Astrocyte (in vitro differentiated cells and primary cell): ENCODE measurements around the gene ABCA3. TPM values are rescaled to one million over a fixed set of nuclear protein-coding genes. Genes with fewer than 3 reads are reported as not detected.
A peak's percentile ranks its signal among the peaks of the same experiment; 100 is the strongest.

Experiments
- DNase-seq: peaks from one replicate; pipeline ENCODE4 v3.0.0-alpha.2; 2010; ENCODE audit warnings: low read depth
- FAIRE-seq: peaks from 2 replicates; lab custom pipeline; 2011; peaks lifted over from hg19 to GRCh38; lab: Jason Lieb, UNC
- H2AFZ ChIP-seq: 2 replicates; pipeline ENCODE4 v1.6.0; 2012; ENCODE audit warnings: low read depth, low read length, inconsistent platforms
- H3K27ac ChIP-seq: 2 replicates; pipeline ENCODE4 v1.5.1; 2011; ENCODE audit warnings: low read depth, low read length, inconsistent platforms
- H3K27me3 ChIP-seq: 2 replicates; pipeline ENCODE4 v1.6.0; 2011; ENCODE audit warnings: low read length, inconsistent platforms; ENCODE audit not compliant: insufficient read depth
- H3K36me3 ChIP-seq: 2 replicates; pipeline ENCODE4 v1.5.1; 2011; ENCODE audit warnings: low read length, inconsistent platforms; ENCODE audit not compliant: insufficient read depth
- H3K4me1 ChIP-seq: 2 replicates; pipeline ENCODE4 v1.5.1; 2011; ENCODE audit warnings: low read length, inconsistent platforms; ENCODE audit not compliant: insufficient read depth
- H3K4me2 ChIP-seq: 2 replicates; pipeline ENCODE4 v1.6.0; 2012; ENCODE audit warnings: low read length, inconsistent platforms
- H3K4me3 ChIP-seq: 2 replicates; pipeline ENCODE4 v1.5.1; 2011; ENCODE audit warnings: low read depth, mild to moderate bottlenecking, low read length, inconsistent platforms; ENCODE audit not compliant: insufficient read depth
- H3K79me2 ChIP-seq: 2 replicates; pipeline ENCODE4 v1.6.0; 2012; ENCODE audit warnings: mild to moderate bottlenecking, low read length, inconsistent platforms; ENCODE audit not compliant: insufficient read depth
- H3K9ac ChIP-seq: 2 replicates; pipeline ENCODE4 v1.6.0; 2012; ENCODE audit warnings: mild to moderate bottlenecking, low read length, inconsistent platforms
- H3K9me3 ChIP-seq: 2 replicates; pipeline ENCODE4 v1.5.1; 2012; ENCODE audit warnings: low read depth, mild to moderate bottlenecking, low read length, inconsistent platforms; ENCODE audit not compliant: insufficient read depth
- H4K20me1 ChIP-seq: 2 replicates; pipeline ENCODE4 v1.6.0; 2012; ENCODE audit warnings: low read length, inconsistent platforms; ENCODE audit not compliant: insufficient read depth
- H3K27ac Mint-ChIP-seq: one replicate; pipeline ENCODE4 v1.8.0; 2021; ENCODE audit warnings: mild to moderate bottlenecking, mixed read lengths; ENCODE audit not compliant: unreplicated experiment
- H3K27me3 Mint-ChIP-seq: one replicate; pipeline ENCODE4 v1.8.0; 2021; ENCODE audit warnings: low read depth, mixed read lengths; ENCODE audit not compliant: unreplicated experiment
- H3K36me3 Mint-ChIP-seq: one replicate; pipeline ENCODE4 v1.8.0; 2021; ENCODE audit warnings: low read depth, mixed read lengths; ENCODE audit not compliant: unreplicated experiment
- H3K4me1 Mint-ChIP-seq: one replicate; pipeline ENCODE4 v1.8.0; 2021; ENCODE audit warnings: low read depth, mixed read lengths; ENCODE audit not compliant: unreplicated experiment
- H3K4me3 Mint-ChIP-seq: one replicate; pipeline ENCODE4 v1.8.0; 2021; ENCODE audit warnings: mild to moderate bottlenecking, moderate library complexity, mixed read lengths; ENCODE audit not compliant: unreplicated experiment
- H3K9me3 Mint-ChIP-seq: one replicate; pipeline ENCODE4 v1.8.0; 2021; ENCODE audit warnings: mild to moderate bottlenecking, mixed read lengths; ENCODE audit not compliant: unreplicated experiment
- CTCF ChIP-seq: IDR thresholded peaks from 2 replicates; pipeline ENCODE4 v1.5.1; 2011; ENCODE audit warnings: low read depth, mild to moderate bottlenecking, inconsistent platforms, low read length, moderate library complexity; ENCODE audit not compliant: insufficient read depth
- EZH2 ChIP-seq: IDR thresholded peaks from 2 replicates; pipeline ENCODE4 v1.6.1; 2012; ENCODE audit warnings: mild to moderate bottlenecking, low read length, inconsistent platforms; ENCODE audit not compliant: insufficient read depth
- total RNA-seq: library from RNA; stranded (reverse); gene quantifications from 2 replicates; pipeline ENCODE4 v1.2.1, GENCODE V29; 2021

Gene ABCA3
- total RNA-seq, 1 donor from 2014 or later: 4.8 TPM

- Mint-ChIP-seq H3K4me1 (peaks cover 2% of the 10 kb centered on the region), H3K4me3 (no peak overlapping the region), H3K36me3 (no peaks in the 10 kb centered on the region), H3K27ac (no peak overlapping the region), H3K27me3 (peaks cover 3% of the 10 kb centered on the region), H3K9me3 (peaks cover 6% of the 10 kb centered on the region)
- Histone ChIP-seq H2AFZ (peak overlapping the region; percentile 4), H3K27ac (no peak overlapping the region), H3K4me1 (no peaks in the 10 kb centered on the region), H4K20me1 (no peaks in the 10 kb centered on the region), H3K36me3 (no peaks in the 10 kb centered on the region), H3K9ac (no peak overlapping the region), H3K9me3 (peaks cover 5% of the 10 kb centered on the region), H3K4me2 (no peak overlapping the region), H3K27me3 (no peaks in the 10 kb centered on the region), H3K4me3 (no peak overlapping the region), H3K79me2 (no peaks in the 10 kb centered on the region)
- FAIRE-seq: no peak
- DNase-seq: peak; percentile 40
- TF ChIP-seq EZH2 (no peak), CTCF (no peak)
Observed at GRCh38 chr16:2385190-2385836, 44.8 kb upstream of the ABCA3 start.

- peaks cover 7% of the 10 kb centered on the region for H3K27me3 Mint-ChIP-seq
- Histone ChIP-seq H3K36me3 (no peaks in the 10 kb centered on the region), H2AFZ (no peak overlapping the region), H3K9me3 (peaks cover 5% of the 10 kb centered on the region), H3K27me3 (peaks cover 2% of the 10 kb centered on the region), H4K20me1 (no peaks in the 10 kb centered on the region), H3K4me1 (no peaks in the 10 kb centered on the region), H3K4me2 (no peak overlapping the region), H3K27ac (no peak overlapping the region), H3K79me2 (no peaks in the 10 kb centered on the region), H3K9ac (no peak overlapping the region), H3K4me3 (no peak overlapping the region)
- no peaks in the 10 kb centered on the region for H3K36me3 Mint-ChIP-seq
- H3K4me1 Mint-ChIP-seq: peaks cover 2% of the 10 kb centered on the region
- H3K4me3 Mint-ChIP-seq: no peak overlapping the region
- FAIRE-seq (no peak), DNase-seq (no peak)
- no peak overlapping the region for H3K27ac Mint-ChIP-seq
- H3K9me3 Mint-ChIP-seq: peaks cover 5% of the 10 kb centered on the region
- TF ChIP-seq CTCF: no peak
- no peak for TF ChIP-seq EZH2
Observed at GRCh38 chr16:2384426-2384825, 43.9 kb upstream of the ABCA3 start.

GRCh38 chr16:2383501-2383900 lies 43.0 kb upstream of the ABCA3 start:
- Mint-ChIP-seq H3K27ac (no peak overlapping the region), H3K4me3 (no peak overlapping the region), H3K36me3 (no peaks in the 10 kb centered on the region), H3K4me1 (peaks cover 2% of the 10 kb centered on the region), H3K9me3 (peaks cover 3% of the 10 kb centered on the region), H3K27me3 (peaks cover 7% of the 10 kb centered on the region)
- H3K4me1 ChIP-seq: no peaks in the 10 kb centered on the region
- FAIRE-seq: no peak
- no peak overlapping the region for H3K4me3 ChIP-seq
- no peak overlapping the region for H3K27ac ChIP-seq
- H2AFZ ChIP-seq: no peak overlapping the region
- no peaks in the 10 kb centered on the region for H3K79me2 ChIP-seq
- H3K27me3 ChIP-seq: peaks cover 5% of the 10 kb centered on the region
- H4K20me1 ChIP-seq: no peaks in the 10 kb centered on the region
- no peak overlapping the region for H3K4me2 ChIP-seq
- H3K36me3 ChIP-seq: no peaks in the 10 kb centered on the region
- DNase-seq: no peak
- H3K9me3 ChIP-seq: no peaks in the 10 kb centered on the region
- TF ChIP-seq CTCF (no peak), EZH2 (no peak)
- H3K9ac ChIP-seq: no peak overlapping the region
